NCI-H524 treated with DMSO at 0.1 percent for 48 hours (cell line): ENCODE results near the gene DHRS4.
"Not testable (repeated sequence)": the region's sequence is repeated elsewhere in the genome, so short reads cannot be mapped to it uniquely, and the experiment has no call there.

Source experiments
- DNase-seq: peaks from one replicate; lab custom pipeline; 2025; lab: John Stamatoyannopoulos, UW

The DHRS4 gene

DNA sequence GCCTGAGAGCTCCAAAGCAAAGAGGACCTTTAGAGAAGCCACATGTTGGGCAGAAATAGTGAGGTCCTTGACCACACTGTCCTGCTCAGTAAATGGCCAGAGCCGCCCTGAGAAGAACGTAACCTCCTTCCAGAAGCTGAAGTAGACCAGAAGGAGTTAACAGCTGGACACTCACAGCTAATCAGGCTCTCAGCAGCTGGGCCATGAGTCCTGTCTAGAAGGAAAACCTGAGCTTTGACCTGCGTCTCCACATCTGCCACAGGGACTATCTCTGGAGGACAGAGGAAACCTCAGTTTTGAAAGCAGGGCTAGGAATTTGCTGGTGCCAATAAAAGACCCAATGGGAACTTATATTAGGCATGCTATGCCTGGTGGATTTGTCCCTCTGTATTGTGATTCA lies 12.3 kb upstream of the DHRS4 start:
- DNase-seq: no peak

- DNase-seq: no peak
These were observed 11.9 kb upstream of the DHRS4 start for GRCh38 chr14:23941669-23942068.

- DNase-seq: no peak
These were observed 11.0 kb upstream of the DHRS4 start for GRCh38 chr14:23942587-23942986.

DNA sequence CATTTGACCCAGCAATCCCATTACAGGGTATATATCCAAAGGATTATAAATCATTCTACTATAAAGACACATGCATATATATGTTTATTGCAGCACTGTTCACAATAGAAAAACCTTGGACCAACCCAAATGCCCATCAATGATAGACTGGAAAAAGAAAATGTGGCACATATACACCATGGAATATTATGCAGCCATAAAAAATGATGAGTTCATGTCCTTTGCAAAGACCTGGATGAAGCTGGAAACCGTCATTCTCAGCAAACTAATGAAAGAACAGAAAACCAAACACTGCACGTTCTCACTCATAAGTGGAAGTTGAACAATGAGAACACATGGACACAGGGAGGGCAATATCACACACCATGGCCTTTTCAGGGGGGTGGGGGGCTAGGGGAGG lies 4.5 kb upstream of the DHRS4 start:
- DNase-seq: not testable (repeated sequence)

DNA sequence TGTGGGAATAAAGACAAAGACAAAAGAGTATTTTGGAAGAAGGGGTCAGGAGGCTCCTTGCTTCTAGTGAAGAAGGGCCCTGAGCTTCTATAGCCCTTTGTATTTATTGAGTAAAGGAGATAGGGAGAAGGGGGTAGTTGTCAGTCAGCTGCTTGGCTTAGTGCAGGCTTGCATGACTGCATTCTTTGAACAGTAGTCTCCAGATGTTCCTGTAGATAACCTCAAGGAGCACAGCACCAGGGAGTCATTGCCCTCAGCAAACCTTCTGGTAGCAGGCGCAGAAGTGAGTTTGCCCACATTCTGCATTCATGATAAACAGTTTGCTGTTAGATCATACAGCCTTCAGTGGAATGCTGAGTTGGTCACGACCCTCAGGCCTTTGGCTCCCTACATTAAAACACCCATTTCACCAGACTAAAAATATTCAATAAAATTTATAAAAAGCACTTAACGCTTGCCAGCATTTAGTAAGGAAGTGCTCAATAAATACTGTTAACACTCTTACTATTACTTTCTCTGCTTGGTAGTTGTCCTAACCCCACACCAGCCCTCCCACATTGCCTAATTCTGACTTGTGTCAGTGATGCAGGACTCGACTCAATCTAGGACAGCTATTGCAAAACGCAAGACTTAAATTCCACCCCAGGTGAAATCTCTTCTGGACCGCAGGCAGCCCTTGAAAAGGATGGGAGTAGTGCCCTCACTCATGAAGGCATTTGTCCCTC lies 3.0 kb upstream of the DHRS4 start:
- no peak for DNase-seq

GRCh38 chr14:23951136-23951466 lies 2.5 kb upstream of the DHRS4 start:
- DNase-seq: not testable (repeated sequence)

DNA sequence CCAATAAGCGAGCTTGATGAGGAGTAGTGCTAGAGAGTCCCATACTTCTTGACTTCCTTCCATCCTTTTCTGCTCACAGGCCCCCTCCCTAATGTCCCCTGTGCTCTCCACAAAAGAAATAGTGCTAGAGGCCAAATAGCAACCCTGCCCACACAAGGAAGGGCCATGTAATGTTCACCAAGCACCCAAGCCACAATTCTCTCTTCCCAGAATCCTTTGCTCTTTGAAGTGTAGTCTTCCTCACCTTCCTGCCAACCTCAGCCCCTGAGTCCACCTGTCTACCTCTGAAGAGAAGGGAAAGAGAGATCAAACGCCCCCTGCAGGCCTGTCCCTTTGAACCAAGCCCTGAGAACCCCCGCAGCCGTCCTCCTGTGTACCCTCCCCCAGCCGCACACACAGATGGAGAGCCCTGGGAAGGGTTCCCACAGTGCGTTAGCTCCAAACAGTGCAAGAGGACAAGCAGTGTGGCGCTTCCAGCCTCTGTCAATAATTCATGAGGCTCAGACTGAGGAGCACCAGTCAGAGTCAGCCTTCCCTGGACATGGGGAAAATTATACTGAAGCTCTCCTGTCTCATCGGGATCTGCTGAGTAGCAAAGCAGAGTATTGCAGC lies 1.9 kb upstream of the DHRS4 start:
- DNase-seq: no peak

DNA sequence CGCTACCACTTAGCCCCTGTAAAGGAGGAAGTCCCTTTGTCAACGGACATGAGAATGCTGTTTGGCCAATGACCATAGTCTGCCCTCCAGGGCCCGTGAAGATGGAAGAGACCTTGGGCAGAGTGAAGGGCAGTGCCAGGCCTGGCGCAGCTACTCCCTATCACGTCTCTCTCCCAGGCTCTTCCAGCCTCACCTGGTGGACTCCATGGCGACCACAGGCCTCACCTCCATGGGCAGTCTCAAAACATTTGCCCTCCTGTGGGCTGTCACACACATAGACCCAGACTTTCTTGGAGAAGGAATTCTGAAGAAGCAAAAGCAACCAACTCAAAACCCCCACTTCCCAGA lies 480 bp upstream of the DHRS4 start:
- not testable (repeated sequence) for DNase-seq

DNA sequence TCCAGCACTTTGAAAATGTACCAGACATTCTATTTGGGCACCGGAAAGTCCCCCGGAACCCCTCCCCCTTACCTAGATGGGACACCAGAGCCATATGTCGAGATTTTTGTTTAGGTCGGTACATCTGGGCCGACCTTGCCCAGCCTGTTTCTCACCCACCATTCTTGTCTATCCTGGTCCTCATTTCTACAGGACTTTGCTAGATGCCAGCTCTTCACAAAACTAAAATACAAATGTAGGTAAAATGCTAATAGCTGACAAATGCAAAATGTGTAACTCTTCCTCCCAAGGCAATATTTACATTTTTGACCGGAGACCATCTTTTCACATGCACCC lies 677 bp downstream of the DHRS4 start:
- not testable (repeated sequence) for DNase-seq

GRCh38 chr14:23954965-23955364 lies 1.4 kb downstream of the DHRS4 start:
- not testable (repeated sequence) for DNase-seq

- not testable (repeated sequence) for DNase-seq
These were observed 2.2 kb downstream of the DHRS4 start for GRCh38 chr14:23955811-23956210.

GRCh38 chr14:23957913-23958569 lies 4.5 kb downstream of the DHRS4 start:
- not testable (repeated sequence) for DNase-seq

GRCh38 chr14:23960899-23961298 lies 7.3 kb downstream of the DHRS4 start:
- DNase-seq: not testable (repeated sequence)

DNA sequence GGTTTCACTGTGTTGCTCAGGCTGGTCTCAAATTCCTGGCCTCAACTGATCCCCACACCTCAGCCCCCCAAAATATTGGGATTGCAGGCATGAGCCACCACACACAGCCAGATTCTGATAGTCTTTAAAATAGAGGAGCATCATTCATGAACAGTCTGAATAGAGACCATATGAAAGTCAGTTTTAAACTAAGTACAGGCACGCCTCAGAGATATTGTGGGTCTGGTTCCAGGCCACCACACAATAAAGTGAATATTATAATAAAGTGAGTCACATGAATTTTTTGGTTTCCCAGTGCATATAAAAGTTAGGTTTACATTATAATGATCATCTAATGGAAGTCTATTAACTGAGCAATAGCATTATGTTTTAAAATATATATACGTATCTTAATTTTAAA lies 8.1 kb downstream of the DHRS4 start:
- not testable (repeated sequence) for DNase-seq

DNA sequence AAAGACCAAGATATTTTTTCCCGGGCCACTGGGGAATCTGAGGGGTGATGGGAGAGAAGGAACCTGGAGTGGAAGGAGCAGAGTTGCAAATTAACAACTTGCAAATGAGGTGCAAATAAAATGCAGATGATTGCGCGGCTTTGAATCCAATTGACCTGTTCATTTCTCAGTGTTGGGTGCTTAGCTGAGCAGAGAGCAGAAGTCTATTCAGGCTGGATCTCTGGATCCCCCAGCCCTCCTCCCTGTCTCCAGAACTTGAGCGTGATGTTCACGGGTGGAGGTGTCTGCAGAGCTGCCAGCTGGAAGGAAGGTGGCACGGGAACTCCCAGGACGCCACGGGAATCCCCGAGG lies 15.5 kb downstream of the DHRS4 start:
- not testable (repeated sequence) for DNase-seq

- not testable (repeated sequence) for DNase-seq
These were observed 16.1 kb downstream of the DHRS4 start for GRCh38 chr14:23969481-23970282.

DNA sequence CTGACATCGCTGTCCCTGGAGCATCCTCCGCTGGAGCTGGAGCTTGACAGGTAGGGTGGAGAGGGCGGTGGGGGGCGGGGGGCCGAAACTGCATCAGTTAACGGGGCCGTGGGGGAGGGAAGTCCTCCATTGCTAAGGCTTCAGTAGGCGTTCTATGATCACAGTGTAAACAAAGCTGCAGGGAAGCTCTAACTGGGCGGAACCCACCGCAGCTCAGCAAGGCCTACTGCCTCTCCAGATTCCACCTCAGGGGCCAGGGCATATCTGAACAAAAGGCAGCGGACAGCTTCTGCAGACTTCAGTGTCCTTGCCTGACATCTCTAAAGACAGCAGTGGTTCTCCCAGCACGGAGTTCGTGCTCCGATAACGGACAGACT lies 16.7 kb downstream of the DHRS4 start:
- not testable (repeated sequence) for DNase-seq

DNA sequence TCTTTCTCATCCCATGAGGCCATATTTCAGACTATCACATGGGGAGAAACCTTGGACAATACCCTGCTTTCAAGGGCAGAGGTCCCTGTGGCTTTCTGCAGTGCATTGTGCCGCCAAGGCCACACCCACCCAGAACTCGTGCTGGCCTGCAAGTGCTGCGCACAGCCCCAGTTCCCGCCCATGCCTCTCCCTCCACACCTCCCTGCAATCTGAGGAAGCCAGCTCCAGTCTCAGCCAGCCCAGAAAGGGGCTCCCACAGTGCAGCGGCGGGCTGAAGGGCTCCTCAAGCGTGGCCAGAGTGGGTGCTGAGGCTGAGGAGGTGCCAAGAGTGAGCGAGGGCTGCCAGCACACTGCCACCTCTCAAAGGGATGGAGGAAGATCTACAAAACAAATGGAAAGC lies 19.6 kb downstream of the DHRS4 start:
- not testable (repeated sequence) for DNase-seq

DNA sequence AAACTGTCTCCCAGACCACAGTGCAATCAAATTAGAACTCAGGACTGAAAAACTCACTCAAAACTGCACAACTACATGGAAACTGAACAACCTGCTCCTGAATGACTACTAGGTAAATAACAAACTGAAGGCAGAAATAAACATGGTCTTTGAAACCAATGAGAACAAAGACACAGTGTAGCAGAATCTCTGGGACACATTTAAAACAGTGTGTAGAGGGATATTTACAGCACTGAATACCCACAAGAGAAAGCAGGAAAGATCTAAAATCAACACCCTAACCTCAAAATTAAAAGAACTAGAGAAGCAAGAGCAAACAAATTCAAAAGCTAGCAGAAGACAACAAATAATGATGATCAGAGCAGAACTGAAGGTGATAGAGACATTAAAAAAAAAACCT lies 20.5 kb downstream of the DHRS4 start:
- not testable (repeated sequence) for DNase-seq

- not testable (repeated sequence) for DNase-seq
These were observed 23.6 kb downstream of the DHRS4 start for GRCh38 chr14:23977208-23977607.

- DNase-seq: not testable (repeated sequence)
These were observed 28.6 kb downstream of the DHRS4 start for GRCh38 chr14:23981951-23982813.
